H1 (cell line): ENCODE data around the gene STARD13.

Experiments used
- ATF3 ChIP-seq: IDR thresholded peaks from 2 replicates; pipeline ENCODE4 v1.6.1; 2011; ENCODE audit warnings: low read depth, mild to moderate bottlenecking, low read length; ENCODE audit not compliant: insufficient read depth
- MAFK ChIP-seq: IDR thresholded peaks from 2 replicates; pipeline ENCODE4 v1.6.1; 2012; ENCODE audit warnings: low read depth, mild to moderate bottlenecking, improper control_type of control experiment, low read length

DNA sequence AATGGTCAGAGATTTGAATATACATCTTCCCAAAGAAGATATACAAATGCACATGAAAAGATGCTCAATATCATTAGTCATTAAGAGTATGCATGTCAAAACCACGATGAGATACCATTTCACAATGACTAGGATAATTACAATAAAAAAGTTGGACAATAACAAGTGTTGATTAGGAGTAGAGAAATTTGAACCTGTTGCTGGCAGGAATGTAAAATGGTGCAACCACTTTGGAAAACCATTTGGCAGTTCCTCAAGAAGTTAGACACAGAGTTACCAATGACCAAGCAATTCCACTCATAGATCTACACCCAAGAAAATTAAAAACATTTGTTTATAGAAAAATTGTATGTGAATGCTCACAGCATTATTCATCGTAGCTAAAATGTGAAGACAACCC lies 33.2 kb upstream of the STARD13 start:
- TF ChIP-seq MAFK (no peak), ATF3 (no peak)
